Epithelial cell of proximal tubule (primary cell): ENCODE measurements around the gene CST8. TPM values are rescaled to one million over a fixed set of nuclear protein-coding genes. Genes with fewer than 3 reads are reported as not detected.

ENCODE experiments used
- DNase-seq: peaks from one replicate; pipeline ENCODE4 v3.0.0-alpha.2; 2011; ENCODE audit warnings: low read depth
- H3K4me3 ChIP-seq: 2 replicates; pipeline ENCODE4 v1.5.1; 2011; ENCODE audit warnings: low read depth, mild to moderate bottlenecking, low read length
- CTCF ChIP-seq: conservative IDR thresholded peaks from 2 replicates; pipeline ENCODE4 v1.5.1; 2012; ENCODE audit warnings: low read depth, mild to moderate bottlenecking, low read length
- total RNA-seq: library from RNA; depleted of rRNA; stranded (reverse); fragments of >200 nt; gene quantifications from 2 replicates; pipeline ENCODE4 v1.2.3, GENCODE V29; 2015

The CST8 gene
- total RNA-seq, 1 donor from 2014 or later = not detected

GRCh38 chr20:23476015-23476754 lies 14.7 kb upstream of the CST8 start:
- DNase-seq = no peak
- H3K4me3 ChIP-seq = no peak overlapping the region
- TF ChIP-seq CTCF = no peak

- DNase-seq = no peak
- no peak overlapping the region for H3K4me3 ChIP-seq
- TF ChIP-seq CTCF = no peak
Measured at GRCh38 chr20:23477223-23477622, 13.7 kb upstream of the CST8 start.

- no peak overlapping the region for H3K4me3 ChIP-seq
- no peak for DNase-seq
- TF ChIP-seq CTCF = no peak
Measured at GRCh38 chr20:23479043-23479442, 11.9 kb upstream of the CST8 start.

- TF ChIP-seq CTCF = no peak
- DNase-seq = no peak
- no peak overlapping the region for H3K4me3 ChIP-seq
Measured at GRCh38 chr20:23482138-23482537, 8.8 kb upstream of the CST8 start.

- no peak overlapping the region for H3K4me3 ChIP-seq
- TF ChIP-seq CTCF = no peak
- DNase-seq = no peak
Measured at GRCh38 chr20:23484081-23484480, 6.8 kb upstream of the CST8 start.

GRCh38 chr20:23488470-23488869 lies 2.4 kb upstream of the CST8 start:
- DNase-seq = no peak
- H3K4me3 ChIP-seq = no peak overlapping the region
- no peak for TF ChIP-seq CTCF

- no peak for DNase-seq
- no peak for TF ChIP-seq CTCF
- H3K4me3 ChIP-seq = no peak overlapping the region
Measured at GRCh38 chr20:23488996-23489395, 1.9 kb upstream of the CST8 start.
